Mesothelial cell of epicardium (in vitro differentiated cells): ENCODE measurements around the gene TCAF2. TPM values are rescaled to one million over a fixed set of nuclear protein-coding genes. Genes with fewer than 3 reads are reported as not detected.
"Not testable (repeated sequence)": the region's sequence is repeated elsewhere in the genome, so short reads cannot be mapped to it uniquely, and the experiment has no call there.

Experiments used
- DNase-seq, 2 experiments: peaks; one replicate each; pipeline ENCODE4 v3.0.0; 2021; ENCODE audit warnings: low spot score in 2 of 2; ENCODE audit not compliant: unreplicated experiment in 2 of 2
- H3K27ac Mint-ChIP-seq: 2 replicates; pipeline ENCODE4 v1.8.0; 2021; ENCODE audit warnings: mixed read lengths
- H3K27me3 Mint-ChIP-seq: 2 replicates; pipeline ENCODE4 v1.8.0; 2021; ENCODE audit warnings: low read depth, mixed read lengths
- H3K36me3 Mint-ChIP-seq: 2 replicates; pipeline ENCODE4 v1.8.0; 2021; ENCODE audit warnings: mixed read lengths
- H3K4me1 Mint-ChIP-seq: 2 replicates; pipeline ENCODE4 v1.8.0; 2021; ENCODE audit warnings: mixed read lengths
- H3K4me3 Mint-ChIP-seq: 2 replicates; pipeline ENCODE4 v1.8.0; 2021; ENCODE audit warnings: mild to moderate bottlenecking, moderate library complexity, mixed read lengths
- H3K9me3 Mint-ChIP-seq: 2 replicates; pipeline ENCODE4 v1.8.0; 2021; ENCODE audit warnings: mixed read lengths
- total RNA-seq: library from RNA; stranded (reverse); gene quantifications from 3 replicates; pipeline ENCODE4 v1.2.1, GENCODE V29; 2021

TCAF2 gene
- total RNA-seq, 1 donor from 2014 or later = 1.7 TPM

DNA sequence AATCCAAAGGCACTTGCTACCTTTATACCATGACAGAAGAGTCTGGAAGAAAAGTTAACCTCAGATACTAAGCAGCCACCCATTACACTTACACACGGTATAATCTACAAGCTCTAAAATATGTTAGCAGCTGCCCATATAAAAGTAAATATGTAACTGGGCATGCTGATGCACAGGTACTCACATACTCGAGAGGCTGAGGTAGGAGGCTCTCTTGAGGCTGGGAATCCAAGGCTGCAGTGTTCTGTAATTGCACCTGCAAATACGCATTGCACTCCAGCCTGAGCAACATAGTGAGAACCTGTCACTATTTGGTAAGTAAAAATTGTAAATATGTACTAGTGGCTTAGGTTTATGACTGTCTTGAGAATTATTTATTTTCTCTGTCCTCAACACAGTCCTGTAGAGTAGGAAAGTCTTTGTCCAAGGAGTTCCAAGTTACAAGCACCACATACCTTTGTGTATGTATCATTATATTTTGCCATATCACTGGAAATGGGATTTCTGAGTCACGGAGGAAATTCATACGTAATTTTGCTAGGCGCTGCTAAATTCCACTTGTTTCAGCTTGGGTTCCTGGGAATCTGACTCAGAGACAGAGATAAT is 12.3 kb downstream of the TCAF2 start:
- H3K36me3 Mint-ChIP-seq, H3K4me3 Mint-ChIP-seq, H3K27me3 Mint-ChIP-seq, H3K4me1 Mint-ChIP-seq, H3K9me3 Mint-ChIP-seq, DNase-seq, H3K27ac Mint-ChIP-seq: not testable (repeated sequence)

DNA sequence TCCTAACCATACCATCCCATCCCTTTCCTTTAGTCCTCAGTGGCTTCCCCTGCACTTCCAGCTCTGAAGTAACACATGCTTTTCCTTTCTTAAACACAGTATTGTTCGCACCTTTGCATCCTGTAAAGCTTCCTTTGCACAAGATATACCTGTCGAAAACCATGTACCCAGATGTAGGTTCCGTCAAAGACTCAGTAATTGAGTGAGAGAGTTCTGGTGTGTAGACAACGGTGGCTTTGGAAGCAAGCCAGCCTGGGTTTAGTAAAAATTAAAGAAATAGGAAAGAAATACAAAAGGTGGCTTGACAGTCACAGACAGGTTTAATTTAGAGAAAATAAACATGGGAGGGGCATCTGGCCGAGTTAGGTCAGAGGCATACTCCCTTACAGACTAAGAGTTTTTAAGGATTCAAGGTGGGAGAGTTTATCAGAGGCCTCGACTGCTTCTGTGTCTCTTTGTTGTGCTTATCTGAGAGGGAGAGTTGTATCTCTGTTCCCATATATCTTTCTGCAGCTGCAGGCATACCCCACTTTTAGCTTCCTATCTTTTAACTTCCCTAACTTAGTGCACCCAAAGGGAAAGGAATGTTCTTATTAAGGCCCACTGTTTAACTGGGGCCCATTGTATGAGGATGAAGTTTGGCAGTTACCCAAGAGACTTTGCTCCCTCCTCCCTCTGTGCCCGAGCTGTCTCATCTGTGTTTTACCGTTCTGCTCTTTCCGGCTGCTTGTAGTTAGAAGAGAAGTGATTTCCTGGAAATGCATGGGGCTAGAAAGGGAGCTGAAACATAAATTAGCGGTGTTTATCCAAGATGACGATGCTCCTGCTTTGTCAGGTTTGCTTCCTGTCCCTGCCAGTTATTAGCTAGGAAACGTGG is 14.8 kb downstream of the TCAF2 start:
- H3K4me3 Mint-ChIP-seq, H3K9me3 Mint-ChIP-seq, H3K27ac Mint-ChIP-seq, H3K36me3 Mint-ChIP-seq, H3K4me1 Mint-ChIP-seq, H3K27me3 Mint-ChIP-seq, DNase-seq: not testable (repeated sequence)

DNA sequence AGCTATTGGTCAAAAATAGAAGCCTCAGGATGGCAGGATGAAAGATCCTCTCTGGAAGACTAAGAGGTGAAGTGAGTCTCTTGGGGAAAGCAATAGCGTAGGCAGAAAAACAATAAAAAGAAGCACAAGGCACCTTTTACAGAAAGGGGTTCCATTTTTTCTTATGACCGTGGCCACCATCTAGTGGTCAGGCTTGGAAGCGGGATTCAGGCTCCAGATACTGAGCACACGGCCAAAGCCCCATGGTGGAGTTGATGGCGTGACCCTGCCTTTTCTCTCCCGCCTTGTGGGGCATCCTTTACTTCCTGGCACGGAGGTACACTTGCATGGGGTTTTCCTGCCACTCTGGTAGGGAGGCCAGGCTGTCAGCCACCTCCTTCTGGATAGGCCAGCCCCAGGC is 18.6 kb downstream of the TCAF2 start:
- not testable (repeated sequence) for H3K4me1 Mint-ChIP-seq, H3K27me3 Mint-ChIP-seq, H3K4me3 Mint-ChIP-seq

DNA sequence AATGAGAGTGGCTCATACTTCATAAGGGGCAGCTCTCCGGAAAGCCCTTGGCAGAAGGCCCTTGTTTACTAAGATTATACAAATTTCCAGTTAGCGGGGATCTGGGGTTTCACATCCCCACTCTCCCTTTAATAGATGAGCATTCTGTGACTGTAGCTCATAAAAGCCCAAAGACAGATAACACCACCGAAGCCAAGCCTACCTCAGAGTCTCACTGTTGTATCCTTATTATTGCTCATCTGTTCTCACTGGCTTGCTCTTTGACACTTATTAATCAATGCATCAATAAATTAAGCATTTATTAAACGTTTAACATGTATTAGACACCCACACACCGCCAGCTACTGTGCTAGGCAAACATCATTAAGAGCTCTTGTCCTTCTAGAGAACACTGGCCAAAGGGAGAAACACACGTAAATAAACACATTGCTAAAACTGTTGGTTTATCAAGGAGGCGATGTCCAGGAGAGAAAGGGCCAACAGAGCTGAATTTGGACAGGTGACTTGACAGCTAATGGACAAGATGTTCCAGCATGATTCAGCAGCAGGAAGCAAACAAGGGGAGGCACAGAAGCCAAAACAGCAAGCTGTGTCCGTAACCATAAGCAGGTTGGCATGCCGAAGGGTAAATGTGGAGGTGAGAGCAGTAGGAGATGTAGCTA is 19.9 kb downstream of the TCAF2 start:
- H3K4me1 Mint-ChIP-seq, DNase-seq, H3K9me3 Mint-ChIP-seq, H3K4me3 Mint-ChIP-seq, H3K36me3 Mint-ChIP-seq, H3K27me3 Mint-ChIP-seq, H3K27ac Mint-ChIP-seq: not testable (repeated sequence)

More for the DNA sequence above, 18.6 kb downstream of the TCAF2 start:
- not testable (repeated sequence) for DNase-seq, H3K27ac Mint-ChIP-seq, H3K36me3 Mint-ChIP-seq, H3K9me3 Mint-ChIP-seq

DNA sequence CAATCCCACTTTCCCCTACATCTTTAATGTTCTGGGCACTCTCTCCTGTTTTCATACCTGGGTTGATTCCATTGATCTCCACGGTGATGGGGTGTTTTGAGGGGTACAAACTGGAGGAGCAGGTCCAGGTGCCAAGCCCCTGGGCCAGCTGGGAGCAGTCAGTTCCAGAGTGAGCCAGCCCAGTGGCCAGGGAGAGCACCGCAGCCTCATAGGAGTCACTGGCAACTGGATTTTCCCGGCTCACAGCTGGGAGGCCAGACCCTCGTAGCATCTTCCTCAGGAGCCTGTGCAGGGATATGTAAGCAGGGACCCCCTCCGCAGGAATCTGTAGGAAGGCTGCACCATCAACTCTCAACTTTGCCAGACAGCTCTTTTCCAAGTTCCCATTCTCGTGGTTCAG is 25.8 kb downstream of the TCAF2 start:
- DNase-seq, H3K36me3 Mint-ChIP-seq, H3K4me1 Mint-ChIP-seq, H3K27me3 Mint-ChIP-seq, H3K9me3 Mint-ChIP-seq, H3K27ac Mint-ChIP-seq, H3K4me3 Mint-ChIP-seq: not testable (repeated sequence)

DNA sequence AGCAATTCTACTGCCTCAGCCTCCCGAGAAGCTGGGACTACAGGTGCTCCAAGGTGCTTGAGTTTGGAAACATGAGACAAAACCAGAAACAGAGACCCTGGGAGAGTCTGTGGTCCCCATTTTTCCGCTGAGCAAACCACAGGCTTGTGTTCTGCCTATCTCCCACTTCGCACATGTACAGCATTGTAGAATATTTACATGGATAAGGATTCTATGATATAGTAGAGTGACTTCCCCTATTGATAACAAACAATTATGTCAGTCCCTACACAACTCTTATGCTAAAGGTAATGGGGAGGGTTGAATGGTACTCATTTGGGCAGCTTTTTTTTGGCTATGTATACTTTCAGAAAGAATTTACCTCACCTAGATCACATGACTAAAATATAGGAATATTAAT is 29.1 kb downstream of the TCAF2 start:
- DNase-seq, H3K4me3 Mint-ChIP-seq, H3K27me3 Mint-ChIP-seq, H3K27ac Mint-ChIP-seq, H3K36me3 Mint-ChIP-seq, H3K9me3 Mint-ChIP-seq, H3K4me1 Mint-ChIP-seq: not testable (repeated sequence)

DNA sequence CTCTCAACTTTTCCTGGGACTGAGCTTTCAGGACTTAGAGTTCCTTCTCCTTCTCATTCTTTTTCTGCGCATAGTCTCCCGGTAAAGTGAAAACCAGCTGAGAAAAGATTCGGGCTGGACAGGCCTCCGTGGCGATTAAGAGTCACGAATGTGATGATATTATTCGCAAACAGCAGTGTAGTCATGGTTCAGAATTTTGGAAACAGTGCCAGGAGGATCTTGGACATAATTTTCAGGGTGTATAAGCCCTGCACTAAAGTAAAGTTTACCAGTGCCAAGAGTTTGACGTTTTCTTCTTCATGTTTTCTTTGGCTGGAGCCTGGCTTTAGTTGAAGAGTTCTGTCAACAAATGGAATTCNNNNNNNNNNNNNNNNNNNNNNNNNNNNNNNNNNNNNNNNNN is 29.7 kb downstream of the TCAF2 start:
- H3K36me3 Mint-ChIP-seq, H3K9me3 Mint-ChIP-seq, H3K27ac Mint-ChIP-seq, H3K27me3 Mint-ChIP-seq, H3K4me3 Mint-ChIP-seq, H3K4me1 Mint-ChIP-seq, DNase-seq: not testable (repeated sequence)

Other genes with a start within 250 kb of the TCAF2 start
- 284 to 295 TPM (median 290 TPM) in 3 replicates for gene ZYX, start 239.6 kb upstream of the TCAF2 start, total RNA-seq
- gene EPHA1, start 212.1 kb upstream of the TCAF2 start, total RNA-seq = 23.2 to 28.8 TPM (median 27.3 TPM) in 3 replicates
- not detected in 3 replicates for gene TAS2R60, start 177.5 kb upstream of the TCAF2 start, total RNA-seq
- gene TAS2R41, start 143.1 kb upstream of the TCAF2 start, total RNA-seq = not detected in 3 replicates
- 1.3 to 1.6 TPM (median 1.4 TPM) in 3 replicates for gene CTAGE15, start 49.2 kb upstream of the TCAF2 start, total RNA-seq
- 0.14 to 0.36 TPM in 2 of 3 replicates, not detected in the other for gene CTAGE6, start 136.7 kb downstream of the TCAF2 start, total RNA-seq